Activated gamma-delta T cell treated with anti-CD3 and anti-CD28 coated beads, Interleukin-2, amount 50 U/mL, for 16 hours (primary cell): Measurements from ENCODE around the gene NCKAP5.

Experiments
- DNase-seq: peaks from one replicate; pipeline ENCODE4 v3.0.0-alpha.2; 2020; ENCODE audit warnings: low read depth

The NCKAP5 gene

DNA sequence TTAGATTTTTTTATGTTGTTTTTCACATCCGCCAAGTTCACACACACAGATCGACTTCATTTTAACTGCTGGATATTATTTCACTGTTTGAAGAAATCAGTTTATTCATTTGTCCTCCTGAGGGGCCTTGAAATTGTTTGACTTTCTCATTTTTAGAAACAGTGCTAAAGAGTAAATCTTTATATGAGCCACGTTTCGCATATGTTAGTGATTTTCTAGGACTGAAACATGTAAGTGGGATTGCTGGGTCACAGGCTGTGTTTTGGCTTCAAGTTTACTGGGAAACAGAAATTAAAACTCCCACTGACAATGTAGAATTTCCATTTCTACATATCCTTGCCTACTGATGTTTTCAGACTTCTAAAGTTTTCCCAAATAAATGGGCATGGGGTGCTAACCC, 363.8 kb downstream of the NCKAP5 start:
- no peak for DNase-seq

DNA sequence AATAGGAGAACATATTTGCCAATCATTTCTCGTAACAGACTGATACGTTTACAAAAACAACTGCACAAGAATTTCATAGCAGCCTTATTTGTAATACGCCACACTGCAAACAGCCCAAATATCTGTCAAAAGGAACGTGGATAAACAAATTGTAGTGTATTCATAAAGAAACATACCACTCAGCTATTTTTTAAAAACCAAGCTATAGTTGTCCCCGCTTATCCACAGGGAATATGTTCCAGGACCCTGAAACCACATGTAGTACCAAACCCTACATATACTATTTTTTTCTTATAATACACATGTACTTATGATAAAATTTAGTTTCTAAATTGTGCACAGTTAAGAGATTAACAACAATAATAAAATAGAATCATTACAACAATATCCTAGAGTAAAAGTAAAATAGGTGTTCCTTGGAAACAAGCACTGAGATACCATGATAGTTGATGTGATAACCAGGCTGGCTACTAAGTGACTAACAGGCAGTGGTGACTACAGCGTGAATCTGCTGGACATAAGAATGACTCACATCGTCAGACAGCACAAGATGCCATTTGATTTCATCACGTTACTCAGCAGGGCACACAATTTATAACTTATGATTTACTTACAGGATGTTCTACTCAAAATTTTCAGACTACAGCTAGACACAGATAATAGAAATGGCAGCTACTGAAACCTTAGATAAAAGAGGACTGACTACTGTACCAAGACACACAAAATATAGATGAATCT, 367.4 kb downstream of the NCKAP5 start:
- no peak for DNase-seq

DNA sequence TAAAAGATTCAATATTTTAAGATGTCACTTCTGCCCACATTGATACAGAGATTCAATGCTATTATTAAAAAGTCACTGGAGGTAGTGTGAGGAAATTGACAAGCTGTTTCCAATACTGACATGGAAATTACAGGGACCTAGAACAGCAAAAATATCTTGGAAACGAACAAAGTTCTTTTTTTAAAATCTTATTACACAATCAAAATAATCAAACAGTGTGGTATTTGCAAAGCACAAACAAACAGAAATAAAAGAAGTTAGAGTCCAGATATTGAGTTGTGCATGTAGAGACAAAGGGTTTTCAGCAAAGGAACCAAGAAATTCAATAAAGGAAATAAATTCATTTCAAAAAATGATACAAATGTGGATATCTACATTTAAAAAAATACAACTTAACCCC, 369.6 kb downstream of the NCKAP5 start:
- no peak for DNase-seq

DNA sequence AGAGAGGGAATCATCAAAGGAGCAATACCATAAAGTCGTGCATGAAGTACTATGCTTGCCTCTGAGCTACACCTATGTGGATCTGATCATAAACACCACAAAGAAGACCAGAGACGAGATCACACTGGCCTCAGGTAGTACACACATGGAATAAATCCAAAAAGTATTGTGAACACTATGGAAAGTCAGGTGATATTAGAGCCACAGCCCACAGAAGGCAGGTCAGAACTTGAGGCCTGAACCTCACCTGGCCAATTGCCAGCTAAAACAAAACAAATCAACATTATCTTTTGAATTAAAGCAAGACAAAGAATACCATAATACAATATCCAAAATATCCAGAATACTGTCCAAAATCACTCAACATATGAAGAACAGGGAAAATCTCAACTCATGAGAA, 371.1 kb downstream of the NCKAP5 start:
- DNase-seq, result no peak

DNA sequence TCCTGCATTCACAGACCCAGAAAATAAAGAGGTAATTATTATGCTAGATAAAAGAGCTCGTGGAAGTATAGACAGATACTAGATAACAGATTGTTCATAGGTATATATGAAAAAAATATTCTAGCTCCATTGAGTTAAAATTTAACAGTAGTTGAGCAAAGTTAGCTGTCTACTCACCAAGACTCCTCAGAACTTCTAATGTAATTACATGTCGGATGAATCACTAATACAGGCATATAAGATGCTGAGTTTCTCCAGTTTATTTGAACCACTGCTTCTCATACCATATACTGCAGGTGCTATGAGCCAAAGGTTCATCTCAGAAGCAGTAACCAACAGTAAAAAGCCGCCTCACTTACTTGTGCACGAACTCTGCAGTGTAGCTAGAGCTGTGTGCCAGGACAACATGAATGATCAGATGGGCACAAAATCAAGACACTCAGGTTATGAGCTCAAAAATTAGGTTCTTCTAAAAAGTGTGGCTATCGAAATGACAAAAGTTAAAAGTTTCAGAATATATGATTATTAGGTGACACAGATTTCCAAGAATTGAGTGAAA, 373.4 kb downstream of the NCKAP5 start:
- DNase-seq, result no peak

DNA sequence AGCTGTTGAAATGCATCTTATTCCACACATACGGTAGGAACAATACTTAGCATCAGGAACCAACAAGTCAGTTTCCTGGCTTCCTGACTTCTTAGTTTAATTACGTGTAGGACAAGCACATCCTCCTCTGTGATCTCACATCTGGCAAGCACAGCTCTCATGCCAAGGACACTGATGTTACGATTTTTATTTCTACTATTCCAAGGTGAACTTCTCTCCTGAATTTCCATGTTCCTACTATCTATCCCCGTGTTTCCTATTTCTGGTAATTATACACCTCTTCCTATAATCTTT, 374.0 kb downstream of the NCKAP5 start:
- no peak for DNase-seq

DNA sequence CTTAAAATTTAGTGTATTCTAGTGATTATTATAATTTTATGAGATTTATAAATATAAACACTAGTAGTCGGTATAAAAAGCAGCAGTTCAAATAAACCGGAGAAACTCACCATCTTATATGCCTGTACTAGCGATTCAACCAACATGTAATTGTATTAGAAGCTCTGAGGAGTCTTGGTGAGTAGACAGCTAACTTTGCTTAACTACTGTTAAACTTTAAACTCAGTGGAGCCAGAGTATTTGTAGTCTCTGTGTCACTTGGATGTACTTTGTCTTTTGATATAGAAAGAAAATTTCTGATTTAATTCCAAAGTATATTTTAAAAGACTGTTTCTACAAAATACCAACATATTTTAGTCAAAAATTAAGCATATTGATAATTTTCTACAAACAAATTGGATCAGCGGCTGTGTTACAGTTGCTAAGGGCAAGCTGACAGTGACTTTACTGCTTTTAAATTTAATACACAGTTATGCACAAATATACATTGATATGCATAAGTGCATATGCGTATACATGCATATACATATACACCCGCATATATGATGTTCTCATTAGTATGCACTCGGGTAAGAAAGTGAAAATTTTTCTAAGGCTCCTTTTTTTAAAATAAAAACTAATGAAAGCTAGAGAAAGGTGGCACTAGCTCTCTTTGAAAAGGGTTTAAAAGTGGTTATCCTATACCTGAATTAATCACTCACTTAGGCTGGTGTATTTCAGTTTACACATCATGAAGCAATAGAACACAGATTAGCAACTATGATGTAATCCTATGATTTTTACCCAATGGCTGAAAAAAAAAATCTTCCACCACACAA, 374.5 kb downstream of the NCKAP5 start:
- DNase-seq, result no peak

DNA sequence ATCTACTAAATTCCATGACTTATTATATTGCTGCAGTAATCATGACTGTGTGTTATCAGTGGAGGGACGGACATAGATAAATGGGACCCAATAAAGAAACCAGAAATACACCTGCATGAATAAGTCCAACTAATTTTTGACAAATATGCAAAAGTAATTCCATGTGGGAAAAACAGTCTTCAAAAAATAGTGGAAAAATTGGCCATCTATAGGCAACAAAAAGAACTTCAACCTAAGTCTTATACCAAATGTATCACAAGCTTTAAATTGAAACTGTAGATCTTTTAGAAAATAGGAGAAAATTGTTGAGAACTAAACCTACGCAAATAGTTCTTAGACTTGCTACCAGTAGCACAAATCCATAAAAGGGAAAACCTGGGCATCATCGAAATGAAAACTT, 376.2 kb downstream of the NCKAP5 start:
- no peak for DNase-seq

DNA sequence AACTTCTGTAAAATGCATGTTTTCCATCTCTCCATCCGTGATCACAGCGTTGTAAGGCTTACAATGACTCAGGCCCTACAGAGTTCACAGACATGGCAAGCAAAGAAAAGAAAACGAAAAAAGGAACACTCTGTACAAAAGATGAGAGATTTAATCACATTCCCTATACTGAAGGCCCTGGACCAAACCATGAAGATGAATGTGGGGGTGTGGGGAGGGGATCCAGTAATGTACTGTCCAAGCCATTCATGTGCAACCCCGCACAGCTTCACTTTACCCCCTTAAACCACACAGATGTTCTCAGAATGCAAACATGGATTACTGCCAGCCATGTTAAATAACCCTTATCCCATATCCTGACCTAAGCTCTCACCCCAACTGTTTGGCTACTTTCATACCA, 391.1 kb downstream of the NCKAP5 start:
- no peak for DNase-seq

DNA sequence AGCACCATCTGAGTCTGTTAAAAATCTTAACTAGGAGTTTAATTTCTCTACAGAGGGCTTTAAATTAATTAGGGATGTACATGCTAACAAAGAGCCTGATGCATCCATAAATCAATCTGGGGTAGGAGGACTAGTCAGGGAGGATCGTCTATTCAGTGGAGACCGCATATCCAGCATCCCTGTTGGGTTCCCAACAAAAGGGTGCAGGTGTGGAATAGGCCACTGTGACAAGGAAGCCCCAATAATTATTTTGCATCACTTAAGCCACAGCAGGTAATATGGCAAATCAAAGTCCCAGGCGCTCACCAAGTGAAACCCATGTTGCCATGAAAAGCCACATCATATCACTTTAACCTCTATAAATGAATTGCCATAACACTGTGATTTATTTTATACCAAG, 392.3 kb downstream of the NCKAP5 start:
- no peak for DNase-seq

DNA sequence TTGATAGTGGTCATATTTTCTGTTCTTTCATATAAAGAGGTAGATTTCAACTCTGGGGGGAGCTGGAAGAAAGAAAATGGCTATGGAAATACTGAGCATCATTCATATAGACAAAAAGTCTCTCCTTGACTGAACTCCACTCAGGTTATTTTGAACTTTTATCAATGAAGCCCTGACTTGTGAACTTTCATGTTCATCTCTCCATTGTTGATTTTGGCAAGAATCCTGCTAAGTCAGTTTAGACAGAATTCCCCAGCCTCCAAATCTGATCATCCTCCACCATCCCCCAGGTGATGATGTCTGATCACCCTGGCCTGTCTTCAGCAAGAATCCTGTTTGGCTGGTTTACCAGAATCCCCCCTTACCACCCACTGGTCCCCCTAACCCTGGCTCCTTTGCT, 395.0 kb downstream of the NCKAP5 start:
- no peak for DNase-seq

DNA sequence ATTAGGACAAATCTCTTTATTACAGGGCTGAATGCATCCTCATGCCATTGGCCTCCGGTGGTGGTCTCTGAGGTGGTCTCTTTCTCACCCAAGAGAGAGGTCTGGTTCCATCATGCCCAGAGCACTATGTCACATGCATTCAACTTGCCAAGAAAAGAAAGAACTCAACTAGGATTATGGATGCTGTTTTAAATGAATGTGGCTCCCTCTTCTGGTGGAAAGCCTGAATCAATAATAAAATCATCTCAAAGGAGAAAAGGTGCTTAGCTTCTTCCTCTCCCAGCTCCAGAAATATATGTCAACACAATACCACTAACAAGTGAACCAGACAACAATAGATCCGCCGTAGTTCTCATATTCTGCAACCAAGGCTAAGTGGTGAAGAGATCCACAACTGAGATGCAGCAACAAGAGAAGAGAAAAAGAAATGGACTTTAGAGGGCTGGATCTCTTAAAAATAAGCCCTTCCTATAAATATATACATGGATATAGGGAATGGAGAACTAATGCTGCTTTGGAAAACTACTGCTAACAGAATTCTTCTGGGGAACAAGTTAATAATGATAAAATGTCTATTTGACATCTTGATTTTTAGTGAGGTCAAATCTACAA, 396.8 kb downstream of the NCKAP5 start:
- no peak for DNase-seq

DNA sequence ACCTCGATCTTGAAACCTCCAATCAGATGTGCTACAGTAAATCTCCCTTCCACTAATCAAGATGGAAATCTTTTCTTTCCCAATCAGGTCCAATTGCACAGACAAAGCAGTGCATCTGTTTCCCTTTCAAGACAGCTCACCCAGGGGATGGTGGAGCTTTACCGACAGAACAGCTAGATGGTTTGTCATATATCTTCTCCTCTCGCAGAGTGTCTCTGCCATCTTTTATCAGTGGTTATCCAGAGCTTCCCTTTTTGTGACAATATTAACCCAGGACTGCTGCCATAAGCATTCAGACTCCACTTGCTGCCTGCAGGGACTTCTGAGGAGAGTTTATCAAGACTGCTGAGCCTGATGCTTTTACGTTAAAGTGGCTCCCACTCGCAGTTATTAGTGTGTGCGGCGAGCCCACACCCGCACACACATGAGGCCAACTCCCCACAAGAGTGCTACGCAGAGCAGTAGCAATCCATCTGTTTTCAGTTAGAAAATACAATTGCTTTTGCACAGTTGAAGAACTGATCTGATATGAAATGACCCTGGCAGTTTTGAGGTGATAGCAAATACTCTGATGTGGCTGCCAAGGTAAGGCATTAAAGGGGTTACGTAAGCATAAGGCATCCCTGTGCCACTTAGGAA, 398.9 kb downstream of the NCKAP5 start:
- DNase-seq, result no peak

DNA sequence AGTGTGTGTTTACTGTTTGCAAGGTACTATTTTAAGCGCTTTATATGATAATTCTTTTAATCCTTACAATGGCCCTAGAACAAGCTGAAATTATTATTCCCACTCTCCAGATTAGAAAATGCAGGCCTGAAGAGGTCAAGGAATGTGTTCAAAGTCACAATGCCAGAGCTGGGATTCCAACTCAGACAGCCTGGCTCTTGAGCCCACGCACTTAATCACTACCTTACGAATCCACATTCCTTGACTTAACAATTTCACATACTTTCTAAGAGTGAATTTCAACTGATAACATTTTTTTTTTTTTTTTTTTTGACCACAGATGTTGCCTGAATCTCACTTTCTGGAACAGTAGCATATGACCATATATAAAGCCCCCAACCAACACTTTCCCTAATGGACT, 400.3 kb downstream of the NCKAP5 start:
- DNase-seq, result no peak

DNA sequence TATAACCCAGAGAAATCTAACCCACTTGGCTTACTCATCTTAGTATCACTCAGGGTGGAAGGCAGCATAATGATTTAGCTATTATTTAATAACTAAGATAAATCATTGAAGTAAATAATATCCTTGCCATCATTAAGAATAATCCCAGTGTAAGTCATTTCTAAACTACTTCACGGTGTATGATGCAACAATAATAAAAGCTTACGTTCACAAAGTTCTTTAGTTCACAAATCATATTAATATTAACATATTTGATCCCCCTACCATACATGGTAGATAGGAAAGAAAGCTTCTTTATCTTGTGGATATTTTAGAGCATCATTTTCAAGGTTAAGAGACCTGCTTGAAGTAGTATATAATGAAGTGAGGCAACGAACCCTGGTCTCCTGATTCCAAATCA, 401.0 kb downstream of the NCKAP5 start:
- DNase-seq, result no peak

DNA sequence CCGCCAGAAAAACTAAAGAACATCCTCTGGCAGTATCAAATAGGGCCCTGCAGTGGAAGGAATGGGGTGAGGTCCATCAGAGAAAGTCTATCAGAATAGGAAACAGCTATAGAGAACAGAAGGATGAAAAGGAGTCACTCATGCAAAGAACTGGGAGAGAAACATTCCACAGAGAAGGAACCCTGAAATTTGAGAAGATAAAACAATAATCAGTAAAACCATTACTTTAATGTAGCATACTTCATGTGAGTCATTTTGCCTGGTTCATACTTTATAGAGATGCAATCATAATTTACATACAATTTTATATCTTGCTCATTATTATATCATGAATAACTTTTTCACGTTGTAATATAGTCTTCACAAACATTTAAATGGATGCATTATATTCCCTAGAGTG, 402.2 kb downstream of the NCKAP5 start:
- DNase-seq, result no peak

DNA sequence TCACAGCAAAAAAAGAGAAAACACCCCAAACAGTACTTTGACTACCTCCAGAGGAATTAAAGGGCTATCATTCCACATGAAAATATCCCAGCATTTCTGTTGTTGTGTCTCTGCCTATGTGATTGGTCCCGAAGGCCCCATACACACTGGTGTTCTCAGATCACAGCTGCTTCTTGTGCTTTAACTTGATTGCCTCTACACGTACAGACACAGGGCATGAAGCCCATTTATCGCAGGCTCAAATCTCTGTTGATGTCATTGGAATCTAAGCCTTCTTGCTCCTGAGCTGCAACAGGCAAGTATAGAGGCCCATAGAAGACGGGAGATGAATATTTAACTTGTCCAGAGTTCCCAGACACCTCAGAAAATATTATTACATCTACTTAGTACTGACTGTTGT, 405.2 kb downstream of the NCKAP5 start:
- no peak for DNase-seq

DNA sequence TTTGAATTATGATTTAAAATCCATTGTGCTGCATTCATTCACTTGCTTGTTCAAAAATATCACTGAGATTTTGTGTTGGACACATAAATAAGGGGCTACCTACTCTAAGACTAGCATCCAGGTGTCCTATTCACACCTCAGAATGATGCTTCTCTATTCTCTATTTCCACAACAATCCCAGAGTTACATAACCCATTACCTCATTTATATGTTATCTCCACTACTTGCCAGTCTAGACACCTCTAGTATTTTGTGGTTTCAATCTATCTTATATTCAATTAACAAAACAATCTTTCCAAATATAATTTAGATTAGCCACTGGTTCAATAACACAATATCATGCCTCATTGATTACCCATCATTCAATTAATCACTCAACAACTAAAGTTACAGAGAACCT, 409.8 kb downstream of the NCKAP5 start:
- DNase-seq, result no peak

DNA sequence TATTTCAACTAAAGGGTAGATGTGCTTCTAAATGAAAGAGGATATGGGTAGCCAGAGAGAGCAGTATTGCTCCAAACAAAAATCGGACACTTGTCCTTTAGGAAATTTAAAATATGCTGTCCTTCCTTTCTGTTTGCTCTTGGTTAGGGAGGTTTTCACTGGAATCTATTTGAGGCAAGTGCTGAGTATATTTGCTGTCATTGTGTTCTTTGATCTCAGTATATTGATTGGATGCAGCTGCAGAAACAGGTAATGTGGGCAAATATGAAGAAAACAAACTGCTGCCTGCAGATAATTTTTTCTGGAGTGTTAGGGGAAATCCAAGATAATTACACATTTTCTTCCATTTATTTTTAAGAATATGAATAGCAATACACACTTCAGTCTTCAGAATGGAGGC, 410.2 kb downstream of the NCKAP5 start:
- no peak for DNase-seq

DNA sequence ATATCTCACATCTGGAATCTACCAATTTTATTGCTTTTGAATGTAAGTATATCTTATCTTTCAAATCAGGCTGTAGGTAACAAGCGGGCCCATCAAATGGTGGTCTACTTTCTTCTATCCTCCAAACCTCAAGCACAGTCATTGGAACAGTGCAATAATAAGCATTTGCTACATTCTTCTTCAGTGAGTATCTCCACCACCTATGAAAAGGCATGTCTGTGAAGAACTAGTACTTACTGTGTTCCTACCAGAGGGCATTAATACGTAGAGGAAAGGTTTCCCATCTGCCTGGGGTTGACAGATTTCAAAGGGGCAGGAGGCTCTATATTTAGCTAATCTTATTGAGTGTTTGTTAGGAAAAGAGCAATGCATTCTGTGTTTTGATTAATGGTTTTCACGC, 411.1 kb downstream of the NCKAP5 start:
- DNase-seq, result no peak

DNA sequence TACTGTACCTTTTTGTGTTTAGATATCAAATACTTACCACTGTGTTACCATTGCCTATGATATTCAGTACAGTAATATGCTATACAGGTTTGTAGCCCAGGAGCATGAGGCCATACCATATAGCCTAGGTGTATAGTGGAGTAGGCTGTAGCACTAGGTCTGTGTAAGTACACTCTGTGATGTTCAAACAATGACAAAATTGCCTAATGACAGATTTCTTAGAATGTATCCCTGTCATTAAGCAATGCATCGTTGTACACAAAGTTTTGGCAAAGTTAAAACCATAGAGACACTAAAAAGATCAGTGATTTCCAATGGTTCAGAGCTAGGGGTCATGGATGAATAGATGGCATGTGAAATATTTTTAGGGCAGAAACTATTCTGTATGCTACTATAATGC, 415.5 kb downstream of the NCKAP5 start:
- no peak for DNase-seq

DNA sequence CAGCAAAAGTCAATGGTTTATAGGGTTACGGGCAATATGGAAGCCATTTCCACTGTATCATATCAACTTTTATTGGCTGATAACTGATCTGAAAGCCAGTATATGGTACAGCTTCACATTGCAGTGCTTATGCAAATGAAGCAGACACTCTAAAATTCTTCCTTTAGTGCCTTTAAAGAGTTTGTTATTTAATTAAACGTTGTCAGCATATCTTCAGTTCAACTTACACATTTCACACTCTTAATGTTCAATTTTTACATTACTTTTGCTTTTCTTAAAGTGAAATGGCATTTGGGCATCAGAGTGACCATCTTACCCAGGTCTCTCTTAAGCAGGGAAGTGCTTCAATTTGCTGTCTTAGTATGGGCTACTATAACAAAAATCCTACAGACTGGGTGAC, 420.1 kb downstream of the NCKAP5 start:
- no peak for DNase-seq

DNA sequence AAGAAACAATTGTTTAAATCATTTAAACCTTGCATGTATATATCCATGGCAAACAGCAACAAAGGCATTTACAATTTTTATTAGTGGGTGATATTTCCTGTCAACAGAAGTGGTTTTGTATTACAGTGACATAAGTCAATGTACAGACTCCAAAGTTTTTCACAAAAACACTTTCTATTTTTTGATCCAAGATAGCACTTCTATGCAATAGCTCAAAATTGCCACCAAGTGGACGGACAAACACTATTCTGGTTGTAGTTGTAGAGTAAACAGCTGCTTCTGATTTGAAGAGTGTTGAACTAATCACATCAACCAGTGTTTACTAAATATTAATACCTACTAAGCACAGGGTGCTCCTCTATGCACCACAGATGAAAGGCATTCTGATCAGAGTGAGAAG, 421.4 kb downstream of the NCKAP5 start:
- no peak for DNase-seq
